ENCODE results near the gene VPS50. TPM values are rescaled to one million over a fixed set of nuclear protein-coding genes. Genes with fewer than 3 reads are reported as not detected.

The VPS50 gene
- total RNA-seq, 1 donor from 2014 or later, result 26.1 TPM

DNA sequence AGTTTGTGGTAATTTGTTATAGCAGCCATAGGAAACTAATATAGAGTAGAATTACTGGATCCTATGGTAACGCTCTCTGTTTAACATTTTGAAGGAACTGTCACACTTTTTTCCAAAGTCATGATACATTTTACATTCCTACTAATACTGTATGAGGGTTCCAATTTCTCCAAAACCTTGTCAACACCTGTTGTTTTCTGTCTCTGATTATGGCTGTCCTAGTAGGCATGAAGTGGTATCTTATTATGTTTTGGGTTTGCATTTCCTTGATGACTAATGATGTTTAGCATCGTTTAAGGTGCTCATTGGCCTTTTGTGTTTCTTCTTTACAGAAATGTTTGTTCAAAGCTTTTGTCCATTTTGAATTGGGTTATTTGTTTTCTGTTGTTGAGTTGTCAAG is 69.6 kb downstream of the VPS50 start:
- Histone ChIP-seq H3K27me3 (ENCODE audit: control insufficient read depth, insufficient read depth, low read length) (no peaks in the 10 kb centered on the region), H3K4me3 (ENCODE audit: low read depth, low read length) (no peak overlapping the region), H3K36me3 (ENCODE audit: control insufficient read depth, insufficient read depth, low read length) (no peaks in the 10 kb centered on the region)
- no peak for TF ChIP-seq CTCF (IDR thresholded peaks at IDR 0.05; ENCODE audit: insufficient read depth, low read length, severe bottlenecking)
- no peak for DNase-seq (ENCODE audit: low read depth)
- no peak for FAIRE-seq

DNA sequence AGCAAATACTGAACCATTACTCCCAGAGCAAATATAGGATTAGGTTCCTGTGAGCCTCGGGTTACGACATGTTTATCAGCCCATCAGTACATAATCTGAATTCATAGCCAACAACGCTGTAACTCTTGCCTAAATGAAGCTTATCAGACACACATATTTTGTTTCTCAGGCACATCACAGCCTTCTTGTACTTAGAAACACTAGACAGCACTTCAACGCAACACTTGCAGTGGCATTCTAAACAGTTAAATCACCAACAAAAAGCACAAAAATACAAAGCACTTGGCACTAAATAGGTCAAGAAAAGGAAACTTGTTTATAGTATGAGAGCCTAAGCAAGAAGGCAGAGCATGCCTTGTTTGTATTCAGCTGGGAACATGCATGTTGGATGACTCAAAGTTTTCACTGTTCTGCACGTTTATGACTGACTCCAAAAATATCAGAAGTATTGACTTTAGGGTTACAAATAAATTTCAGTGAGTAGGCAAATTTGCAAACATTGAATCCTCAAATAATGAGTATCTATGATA is 75.0 kb downstream of the VPS50 start:
- Histone ChIP-seq H3K4me3 (ENCODE audit: low read depth, low read length) (no peak overlapping the region), H3K27me3 (ENCODE audit: control insufficient read depth, insufficient read depth, low read length) (no peaks in the 10 kb centered on the region), H3K36me3 (ENCODE audit: control insufficient read depth, insufficient read depth, low read length) (no peaks in the 10 kb centered on the region)
- no peak for TF ChIP-seq CTCF (IDR thresholded peaks at IDR 0.05; ENCODE audit: insufficient read depth, low read length, severe bottlenecking)
- FAIRE-seq, result no peak
- DNase-seq (ENCODE audit: low read depth), result peak; percentile 88

DNA sequence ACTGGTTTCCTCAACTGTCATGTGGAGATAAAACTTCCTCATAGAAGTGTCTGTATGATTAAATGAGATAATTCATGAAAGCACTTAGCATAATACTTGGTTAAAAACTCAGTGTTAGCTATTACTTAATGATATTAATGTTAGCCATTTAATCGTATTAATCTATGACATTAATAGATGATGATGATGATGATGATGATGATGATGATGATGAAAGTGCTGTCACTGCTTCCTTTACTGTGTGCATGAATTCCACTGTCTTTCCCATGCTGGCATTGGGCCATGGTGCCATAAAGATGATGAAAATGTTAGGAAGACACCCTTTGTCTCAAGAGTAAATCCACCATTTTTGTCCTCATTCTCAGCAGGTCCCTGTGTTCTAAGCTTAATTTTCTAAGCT is 75.8 kb downstream of the VPS50 start:
- FAIRE-seq, result no peak
- H3K27me3 ChIP-seq (ENCODE audit: control insufficient read depth, insufficient read depth, low read length), result no peaks in the 10 kb centered on the region
- no peak for TF ChIP-seq CTCF (IDR thresholded peaks at IDR 0.05; ENCODE audit: insufficient read depth, low read length, severe bottlenecking)
- no peaks in the 10 kb centered on the region for H3K36me3 ChIP-seq (ENCODE audit: control insufficient read depth, insufficient read depth, low read length)
- DNase-seq (ENCODE audit: low read depth), result no peak
- no peak overlapping the region for H3K4me3 ChIP-seq (ENCODE audit: low read depth, low read length)

- no peak for TF ChIP-seq CTCF (IDR thresholded peaks at IDR 0.05; ENCODE audit: insufficient read depth, low read length, severe bottlenecking)
- H3K36me3 ChIP-seq (ENCODE audit: control insufficient read depth, insufficient read depth, low read length), result no peaks in the 10 kb centered on the region
These were observed 78.2 kb downstream of the VPS50 start for GRCh38 chr7:93310346-93310745.

DNA sequence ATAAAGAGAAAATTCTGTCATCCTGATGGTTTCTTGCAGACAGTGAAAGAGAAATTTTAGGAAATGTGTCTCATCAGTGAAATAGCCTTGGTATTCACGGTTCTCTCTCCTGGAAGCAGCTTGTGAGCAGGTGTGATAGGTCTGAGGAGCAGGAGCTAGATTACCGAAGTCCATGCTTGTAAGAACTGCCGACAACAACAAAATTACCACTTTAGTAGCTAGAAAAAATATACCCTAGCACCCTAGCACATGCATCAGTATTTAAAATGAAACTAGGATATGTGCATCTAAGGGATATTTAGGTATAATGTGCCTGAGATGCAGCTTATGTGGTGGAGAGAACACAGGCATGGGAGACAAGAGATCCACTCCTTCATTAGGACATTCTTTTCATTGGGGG is 82.3 kb downstream of the VPS50 start:
- no peak overlapping the region for H3K4me3 ChIP-seq (ENCODE audit: low read depth, low read length)
- no peaks in the 10 kb centered on the region for H3K27me3 ChIP-seq (ENCODE audit: control insufficient read depth, insufficient read depth, low read length)
- DNase-seq (ENCODE audit: low read depth), result no peak
- no peak for TF ChIP-seq CTCF (IDR thresholded peaks at IDR 0.05; ENCODE audit: insufficient read depth, low read length, severe bottlenecking)
- no peak for FAIRE-seq
- no peaks in the 10 kb centered on the region for H3K36me3 ChIP-seq (ENCODE audit: control insufficient read depth, insufficient read depth, low read length)

More at GRCh38 chr7:93310346-93310745, 78.2 kb downstream of the VPS50 start:
- Histone ChIP-seq H3K27me3 (ENCODE audit: control insufficient read depth, insufficient read depth, low read length) (no peaks in the 10 kb centered on the region), H3K4me3 (ENCODE audit: low read depth, low read length) (no peak overlapping the region)
- no peak for FAIRE-seq
- DNase-seq (ENCODE audit: low read depth), result peak; percentile 49

- DNase-seq (ENCODE audit: low read depth), result no peak
- H3K4me3 ChIP-seq (ENCODE audit: low read depth, low read length), result no peak overlapping the region
- no peak for FAIRE-seq
- no peaks in the 10 kb centered on the region for H3K27me3 ChIP-seq (ENCODE audit: control insufficient read depth, insufficient read depth, low read length)
- no peak for TF ChIP-seq CTCF (IDR thresholded peaks at IDR 0.05; ENCODE audit: insufficient read depth, low read length, severe bottlenecking)
- no peaks in the 10 kb centered on the region for H3K36me3 ChIP-seq (ENCODE audit: control insufficient read depth, insufficient read depth, low read length)
These were observed 83.7 kb downstream of the VPS50 start for GRCh38 chr7:93315896-93316295.
